Colonic mucosa (tissue), 4 donors: ENCODE results near the gene MAGI2. TPM values are rescaled to one million over a fixed set of nuclear protein-coding genes. Genes with fewer than 3 reads are reported as not detected.

Experiments
- DNase-seq: peaks from one replicate; pipeline ENCODE4 v3.0.0-alpha.2; 2020
- H3K27ac ChIP-seq: fragments of 200-600 bp; one replicate; pipeline ENCODE4 v1.8.0; 2021
- H3K27me3 ChIP-seq: fragments of 200-600 bp; one replicate; pipeline ENCODE4 v1.8.0; 2021
- H3K36me3 ChIP-seq: fragments of 200-600 bp; one replicate; pipeline ENCODE4 v1.8.0; 2021
- H3K4me1 ChIP-seq: fragments of 200-600 bp; one replicate; pipeline ENCODE4 v1.8.0; 2021; ENCODE audit warnings: mild to moderate bottlenecking
- H3K4me3 ChIP-seq: fragments of 200-600 bp; one replicate; pipeline ENCODE4 v1.8.0; 2021
- H3K9ac ChIP-seq, 2 donors: one replicate each; pipeline ENCODE4 v1.7.0; 2013; ENCODE audit warnings: control low read depth in 2 of 2, low read depth in 2 of 2, low read length in 2 of 2
- H3K9me3 ChIP-seq: fragments of 200-600 bp; one replicate; pipeline ENCODE4 v1.8.0; 2021
- intact Hi-C: fragments of 100-400 bp; cut with DNase I; formaldehyde crosslinking; loops from one replicate; pipeline ENCODE4 v1.14.1; 2022
- total RNA-seq, 2 donors: library from RNA; stranded (reverse); fragmentation: NEBNext Ultra II Directional in 1 of 2; extraction: Animal tissue kit (Norgen Biotek cat#: 25700) in 1 of 2; gene quantifications; one replicate each; pipeline ENCODE4 v1.2.1, GENCODE V29; 2021
- TF ChIP-seq, protein P1 (sequence below): fragments of 200-600 bp; IDR thresholded peaks from one replicate; pipeline ENCODE4 v1.8.0; 2022; ENCODE audit warnings: antibody characterized with exemption, mild to moderate bottlenecking
- donor health status: healthy.
- donor health status: DM: no; HTN: no; CAD: no.
- donor health status: DM: no; HTN: no; CAD: no.

MAGI2 gene
- total RNA-seq, 2 donors from 2014 or later, result 1.1 to 2.4 TPM

DNA sequence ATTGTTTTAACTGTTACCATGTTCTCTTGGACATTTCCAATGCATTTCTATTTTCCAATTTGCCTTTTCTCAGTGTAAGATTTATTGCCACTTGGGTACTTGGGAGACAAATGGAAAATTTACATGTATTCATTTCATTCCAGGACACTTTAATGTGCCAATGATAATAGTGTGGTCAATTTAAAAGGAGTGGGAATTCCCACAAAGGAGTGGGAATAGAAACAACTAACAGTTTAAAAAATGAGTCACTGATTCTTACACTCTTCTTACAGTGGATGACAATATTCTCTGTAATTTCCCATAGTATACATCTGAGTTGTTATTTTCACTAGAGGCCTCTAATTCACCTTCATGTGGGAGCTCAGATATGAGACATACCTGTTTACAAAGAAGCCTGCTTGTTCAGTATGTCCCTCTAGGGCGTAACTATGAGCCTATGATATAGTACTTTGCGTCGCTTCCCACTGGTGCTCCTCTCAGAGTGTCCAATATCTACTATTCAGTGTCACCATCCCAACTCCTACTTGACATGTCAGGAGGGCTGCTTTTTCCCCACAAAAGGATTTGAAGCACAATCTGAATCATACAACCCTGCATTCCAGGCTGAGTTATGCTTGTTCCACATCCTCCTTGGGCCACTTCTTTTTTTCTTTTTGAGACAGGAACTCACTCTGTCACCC, 1353.6 kb downstream of the MAGI2 start:
- Histone ChIP-seq H3K4me3 (no peak overlapping the region), H3K27me3 (no peaks in the 10 kb centered on the region), H3K36me3 (no peaks in the 10 kb centered on the region), H3K9me3 (no peaks in the 10 kb centered on the region), H3K9ac (no peak overlapping the region), H3K4me1 (no peaks in the 10 kb centered on the region), H3K27ac (no peak overlapping the region)
- TF ChIP-seq, protein P1, sequence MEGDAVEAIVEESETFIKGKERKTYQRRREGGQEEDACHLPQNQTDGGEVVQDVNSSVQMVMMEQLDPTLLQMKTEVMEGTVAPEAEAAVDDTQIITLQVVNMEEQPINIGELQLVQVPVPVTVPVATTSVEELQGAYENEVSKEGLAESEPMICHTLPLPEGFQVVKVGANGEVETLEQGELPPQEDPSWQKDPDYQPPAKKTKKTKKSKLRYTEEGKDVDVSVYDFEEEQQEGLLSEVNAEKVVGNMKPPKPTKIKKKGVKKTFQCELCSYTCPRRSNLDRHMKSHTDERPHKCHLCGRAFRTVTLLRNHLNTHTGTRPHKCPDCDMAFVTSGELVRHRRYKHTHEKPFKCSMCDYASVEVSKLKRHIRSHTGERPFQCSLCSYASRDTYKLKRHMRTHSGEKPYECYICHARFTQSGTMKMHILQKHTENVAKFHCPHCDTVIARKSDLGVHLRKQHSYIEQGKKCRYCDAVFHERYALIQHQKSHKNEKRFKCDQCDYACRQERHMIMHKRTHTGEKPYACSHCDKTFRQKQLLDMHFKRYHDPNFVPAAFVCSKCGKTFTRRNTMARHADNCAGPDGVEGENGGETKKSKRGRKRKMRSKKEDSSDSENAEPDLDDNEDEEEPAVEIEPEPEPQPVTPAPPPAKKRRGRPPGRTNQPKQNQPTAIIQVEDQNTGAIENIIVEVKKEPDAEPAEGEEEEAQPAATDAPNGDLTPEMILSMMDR, result no peak
- no peak for DNase-seq
- intact Hi-C loops, result no loop called here

DNA sequence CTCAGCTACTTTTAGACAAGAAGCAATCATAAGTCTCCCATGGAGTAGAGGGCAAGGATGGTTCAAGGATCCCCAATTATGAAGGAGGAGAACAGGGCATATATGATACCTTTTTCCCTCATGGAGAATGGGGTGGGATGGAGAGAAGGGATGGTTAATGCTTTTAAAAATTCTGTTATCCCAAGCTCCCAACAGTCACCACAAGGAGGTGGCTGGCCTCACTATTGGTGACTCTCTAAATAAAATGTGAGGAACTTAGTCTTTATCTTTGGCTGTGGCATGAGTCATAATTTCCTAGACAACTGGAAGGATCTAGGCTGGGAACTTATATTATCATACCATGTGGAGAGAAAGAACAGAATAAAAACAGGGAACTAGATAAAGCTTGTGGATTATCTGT, 1357.9 kb downstream of the MAGI2 start:
- Histone ChIP-seq H3K4me1 (no peaks in the 10 kb centered on the region), H3K27ac (no peak overlapping the region), H3K9ac (no peak overlapping the region), H3K36me3 (no peaks in the 10 kb centered on the region), H3K9me3 (no peaks in the 10 kb centered on the region), H3K4me3 (no peak overlapping the region), H3K27me3 (no peaks in the 10 kb centered on the region)
- intact Hi-C loops, result no loop called here
- TF ChIP-seq, protein P1, result no peak
- DNase-seq, result no peak

DNA sequence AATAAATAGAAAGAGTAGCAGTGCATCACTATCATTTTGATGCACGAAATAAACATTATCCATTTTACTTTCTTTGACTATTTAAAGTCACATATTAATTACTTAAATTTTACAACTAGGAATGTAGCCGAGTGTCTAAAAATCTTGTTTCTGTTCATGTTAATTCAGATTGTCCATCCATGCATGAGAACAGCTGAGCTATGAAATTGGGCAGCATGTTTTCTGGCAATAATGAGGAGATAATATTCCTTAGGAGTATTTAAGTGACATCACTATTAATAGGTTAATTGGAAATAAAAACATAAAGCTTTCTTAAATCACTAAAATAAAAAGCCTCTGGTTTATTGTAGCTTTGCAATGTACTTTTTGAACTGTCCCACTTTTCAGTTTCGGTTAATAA, 1361.1 kb downstream of the MAGI2 start:
- no peak for DNase-seq
- intact Hi-C loops, result no loop called here
- TF ChIP-seq, protein P1, result no peak

DNA sequence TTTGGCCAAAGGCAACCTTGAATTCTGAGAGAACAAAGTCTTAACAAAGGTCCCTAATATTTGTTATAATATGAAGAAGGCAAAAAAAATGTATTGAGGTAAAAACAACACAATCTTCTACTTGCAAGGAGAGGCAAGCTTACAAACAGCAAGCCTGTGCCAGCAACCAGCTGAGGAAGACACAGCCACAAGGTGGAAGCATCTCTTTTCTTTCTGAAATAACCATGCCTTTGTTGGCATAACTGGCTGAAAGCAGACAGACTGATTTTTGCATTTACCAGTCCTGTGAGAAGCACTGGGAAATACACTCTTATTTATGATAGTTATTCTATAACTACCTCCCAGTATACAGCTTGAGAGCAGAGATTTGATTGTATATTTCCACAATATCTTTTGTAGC, 1362.9 kb downstream of the MAGI2 start:
- no peak for DNase-seq
- intact Hi-C loops, result no loop called here
- H3K4me3 ChIP-seq, result no peak overlapping the region

More for the DNA sequence above, 1361.1 kb downstream of the MAGI2 start:
- no peaks in the 10 kb centered on the region for H3K27me3 ChIP-seq
- H3K9me3 ChIP-seq, result no peaks in the 10 kb centered on the region
- no peak overlapping the region for H3K9ac ChIP-seq
- H3K36me3 ChIP-seq, result no peaks in the 10 kb centered on the region
- H3K27ac ChIP-seq, result no peak overlapping the region
- H3K4me1 ChIP-seq, result no peaks in the 10 kb centered on the region
- H3K4me3 ChIP-seq, result no peak overlapping the region

DNA sequence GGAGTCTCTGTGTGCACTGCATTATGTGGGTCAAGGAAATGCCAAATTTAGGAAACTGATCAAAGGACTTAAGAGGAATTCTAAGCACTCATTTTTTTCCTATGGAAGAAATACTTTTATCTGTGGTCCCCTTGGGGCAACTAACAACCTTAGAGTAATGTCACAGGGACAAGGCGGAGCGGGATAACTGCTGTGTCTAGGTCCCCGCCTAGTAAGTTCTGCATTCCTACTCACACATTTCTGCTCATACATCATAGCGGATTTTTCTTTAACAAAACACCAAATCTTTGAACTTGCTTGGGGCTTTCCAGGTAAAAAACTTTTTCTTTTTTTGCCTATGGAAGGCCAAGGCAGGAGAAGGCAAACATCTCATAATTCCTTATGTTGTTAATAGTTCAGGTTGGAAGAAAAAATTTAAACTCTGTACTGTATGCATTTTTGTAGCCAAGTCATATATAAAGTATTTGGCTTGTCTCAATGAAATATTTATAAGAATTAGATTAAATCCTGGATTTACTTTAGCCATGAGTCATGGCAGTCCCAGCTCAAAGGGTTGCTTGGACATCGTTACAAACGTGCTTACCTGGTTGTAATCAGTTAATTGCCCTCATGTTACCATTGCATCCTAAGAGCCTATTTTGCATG, 1369.9 kb downstream of the MAGI2 start:
- no peaks in the 10 kb centered on the region for H3K27me3 ChIP-seq
- intact Hi-C loops, result no loop called here

More for the DNA sequence above, 1362.9 kb downstream of the MAGI2 start:
- no peaks in the 10 kb centered on the region for H3K36me3 ChIP-seq
- no peak overlapping the region for H3K27ac ChIP-seq
- TF ChIP-seq, protein P1, result no peak
- H3K9ac ChIP-seq, result no peak overlapping the region
- no peaks in the 10 kb centered on the region for H3K9me3 ChIP-seq
- no peaks in the 10 kb centered on the region for H3K27me3 ChIP-seq
- no peaks in the 10 kb centered on the region for H3K4me1 ChIP-seq

More for the DNA sequence above, 1369.9 kb downstream of the MAGI2 start:
- Histone ChIP-seq H3K4me3 (no peak overlapping the region), H3K9me3 (no peaks in the 10 kb centered on the region), H3K4me1 (no peaks in the 10 kb centered on the region), H3K9ac (no peak overlapping the region), H3K27ac (no peak overlapping the region), H3K36me3 (no peaks in the 10 kb centered on the region)
- no peak for DNase-seq
- TF ChIP-seq, protein P1, result no peak
